ENCODE results near the gene SYTL2.
"Not testable (repeated sequence)": the region's sequence is repeated elsewhere in the genome, so short reads cannot be mapped to it uniquely, and the experiment has no call there.

Gene SYTL2

GRCh38 chr11:85843929-85844328, 33.0 kb upstream of the SYTL2 start:
- ChIA-PET POLR2A (no interaction called here), CTCF (no interaction called here)
- no peak for DNase-seq
- Histone ChIP-seq H3K4me3 (ENCODE audit: control insufficient read depth in 1 of 7, extremely low read depth in 1 of 7, insufficient read depth in 4 of 7, low read depth in 2 of 7, low read length in 6 of 7) (no peak overlapping the region), H3K9me3 (ENCODE audit: control extremely low read depth in 1 of 5, control insufficient read depth in 4 of 5, insufficient read depth in 2 of 5, low read depth in 1 of 5, low read length in 4 of 5) (peaks cover 0 to 2% (median 0%) of the 10 kb centered on the region in 5 experiments), H3K36me3 (ENCODE audit: control insufficient read depth in 4 of 4, insufficient read depth in 4 of 4, low read length in 3 of 4) (no peaks in the 10 kb centered on the region), H3K27me3 (replicated peaks in 2 of 5; ENCODE audit: control insufficient read depth in 4 of 5, insufficient read depth in 5 of 5, low read length in 4 of 5) (no peaks in the 10 kb centered on the region), H3K27ac (ENCODE audit: insufficient read depth in 1 of 2, low read depth in 1 of 2, low read length in 2 of 2, poor library complexity in 1 of 2, severe bottlenecking in 2 of 2) (no peak overlapping the region), H3K4me1 (ENCODE audit: control extremely low read depth in 1 of 4, control insufficient read depth in 4 of 4, insufficient read depth in 4 of 4, low read length in 3 of 4) (no peaks in the 10 kb centered on the region)
- WGBS (ENCODE audit: insufficient coverage) = 100% methylated on average over 1 of the region's 3 CpGs

DNA sequence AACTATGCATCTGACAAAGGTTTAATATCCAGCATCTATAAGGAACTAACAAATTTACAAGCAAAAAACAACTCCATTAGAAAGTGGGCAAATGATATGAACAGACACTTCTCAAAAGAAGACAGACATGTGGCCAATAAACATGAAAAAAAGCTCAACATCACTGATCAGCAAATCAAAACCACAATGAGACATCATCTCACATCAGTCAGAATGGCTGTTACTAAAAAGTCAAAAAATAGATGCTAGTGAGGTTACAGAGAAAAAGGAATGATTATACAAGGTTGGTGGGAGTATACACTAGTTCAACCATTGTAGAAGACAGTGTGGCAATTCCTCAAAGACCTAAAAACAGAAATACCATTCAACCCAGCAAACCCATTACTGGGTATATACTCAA, 30.0 kb upstream of the SYTL2 start:
- H3K4me3 ChIP-seq (ENCODE audit: control insufficient read depth in 1 of 7, extremely low read depth in 1 of 7, insufficient read depth in 4 of 7, low read depth in 2 of 7, low read length in 6 of 7); H3K27me3 ChIP-seq (replicated peaks in 2 of 5; ENCODE audit: control insufficient read depth in 4 of 5, insufficient read depth in 5 of 5, low read length in 4 of 5); POLR2A ChIA-PET; H3K9me3 ChIP-seq (ENCODE audit: control extremely low read depth in 1 of 5, control insufficient read depth in 4 of 5, insufficient read depth in 2 of 5, low read depth in 1 of 5, low read length in 4 of 5); H3K4me1 ChIP-seq (ENCODE audit: control extremely low read depth in 1 of 4, control insufficient read depth in 4 of 4, insufficient read depth in 4 of 4, low read length in 3 of 4); H3K27ac ChIP-seq (ENCODE audit: insufficient read depth in 1 of 2, low read depth in 1 of 2, low read length in 2 of 2, poor library complexity in 1 of 2, severe bottlenecking in 2 of 2); H3K36me3 ChIP-seq (ENCODE audit: control insufficient read depth in 4 of 4, insufficient read depth in 4 of 4, low read length in 3 of 4); DNase-seq: not testable (repeated sequence)
- CTCF ChIA-PET = interaction anchor here (0.9 to 1.3 kb wide), 2 partner anchors 10 to 30 kb away, joined by 3 to 4 read pairs; partner anchors contain the start of gene SYTL2

DNA sequence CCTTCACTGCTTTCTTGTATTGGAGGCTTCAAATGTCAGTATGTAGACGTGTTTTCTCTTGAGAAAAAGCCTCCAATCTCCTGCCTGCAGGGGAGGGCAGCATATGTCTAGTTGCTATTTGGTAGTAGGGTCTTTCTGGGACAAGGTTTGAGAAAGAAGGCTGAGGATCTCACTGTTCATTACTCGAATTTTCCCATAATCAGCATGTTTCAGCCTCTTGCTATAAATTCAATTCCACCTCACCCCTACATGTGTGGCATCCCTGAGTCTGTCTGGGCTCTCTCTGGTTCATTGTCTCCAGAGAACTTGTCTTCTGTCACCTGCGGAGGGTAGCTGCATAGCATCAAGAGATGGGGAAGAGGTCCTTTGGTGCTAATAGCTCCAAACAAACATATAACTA, 24.8 kb upstream of the SYTL2 start:
- no peak for DNase-seq

GRCh38 chr11:85835263-85835662, 24.3 kb upstream of the SYTL2 start:
- Histone ChIP-seq H3K36me3 (ENCODE audit: control insufficient read depth in 4 of 4, insufficient read depth in 4 of 4, low read length in 3 of 4) (peaks cover 0 to 4% (median 0%) of the 10 kb centered on the region in 4 experiments), H3K27ac (ENCODE audit: insufficient read depth in 1 of 2, low read depth in 1 of 2, low read length in 2 of 2, poor library complexity in 1 of 2, severe bottlenecking in 2 of 2) (no peak overlapping the region), H3K4me1 (ENCODE audit: control extremely low read depth in 1 of 4, control insufficient read depth in 4 of 4, insufficient read depth in 4 of 4, low read length in 3 of 4) (no peaks in the 10 kb centered on the region), H3K9me3 (ENCODE audit: control extremely low read depth in 1 of 5, control insufficient read depth in 4 of 5, insufficient read depth in 2 of 5, low read depth in 1 of 5, low read length in 4 of 5) (peaks cover 0 to 17% (median 0%) of the 10 kb centered on the region in 5 experiments), H3K27me3 (replicated peaks in 2 of 5; ENCODE audit: control insufficient read depth in 4 of 5, insufficient read depth in 5 of 5, low read length in 4 of 5) (no peaks in the 10 kb centered on the region), H3K4me3 (ENCODE audit: control insufficient read depth in 1 of 7, extremely low read depth in 1 of 7, insufficient read depth in 4 of 7, low read depth in 2 of 7, low read length in 6 of 7) (no peak overlapping the region)
- POLR2A ChIA-PET = no interaction called here
- no CpG with 5 or more reads among the region's 1 CpG for WGBS (ENCODE audit: insufficient coverage)
- CTCF ChIA-PET = no interaction called here
- no peak for DNase-seq

More for the DNA sequence above, 24.8 kb upstream of the SYTL2 start:
- H3K36me3 ChIP-seq (ENCODE audit: control insufficient read depth in 4 of 4, insufficient read depth in 4 of 4, low read length in 3 of 4) = peaks cover 0 to 4% (median 0%) of the 10 kb centered on the region in 4 experiments
- no peaks in the 10 kb centered on the region for H3K4me1 ChIP-seq (ENCODE audit: control extremely low read depth in 1 of 4, control insufficient read depth in 4 of 4, insufficient read depth in 4 of 4, low read length in 3 of 4)
- H3K4me3 ChIP-seq (ENCODE audit: control insufficient read depth in 1 of 7, extremely low read depth in 1 of 7, insufficient read depth in 4 of 7, low read depth in 2 of 7, low read length in 6 of 7) = no peak overlapping the region
- H3K27ac ChIP-seq (ENCODE audit: insufficient read depth in 1 of 2, low read depth in 1 of 2, low read length in 2 of 2, poor library complexity in 1 of 2, severe bottlenecking in 2 of 2) = no peak overlapping the region
- CTCF ChIA-PET = no interaction called here
- POLR2A ChIA-PET = no interaction called here
- 100% methylated on average over 2 of the region's 3 CpGs for WGBS (ENCODE audit: insufficient coverage)
- H3K27me3 ChIP-seq (replicated peaks in 2 of 5; ENCODE audit: control insufficient read depth in 4 of 5, insufficient read depth in 5 of 5, low read length in 4 of 5) = no peaks in the 10 kb centered on the region
- peaks cover 0 to 17% (median 0%) of the 10 kb centered on the region in 5 experiments for H3K9me3 ChIP-seq (ENCODE audit: control extremely low read depth in 1 of 5, control insufficient read depth in 4 of 5, insufficient read depth in 2 of 5, low read depth in 1 of 5, low read length in 4 of 5)

GRCh38 chr11:85831050-85831449, 20.1 kb upstream of the SYTL2 start:
- Histone ChIP-seq H3K4me1 (ENCODE audit: control extremely low read depth in 1 of 4, control insufficient read depth in 4 of 4, insufficient read depth in 4 of 4, low read length in 3 of 4) (peaks cover 0 to 11% (median 4%) of the 10 kb centered on the region in 4 experiments), H3K4me3 (ENCODE audit: control insufficient read depth in 1 of 7, extremely low read depth in 1 of 7, insufficient read depth in 4 of 7, low read depth in 2 of 7, low read length in 6 of 7) (no peak overlapping the region), H3K27ac (ENCODE audit: insufficient read depth in 1 of 2, low read depth in 1 of 2, low read length in 2 of 2, poor library complexity in 1 of 2, severe bottlenecking in 2 of 2) (no peak overlapping the region), H3K9me3 (ENCODE audit: control extremely low read depth in 1 of 5, control insufficient read depth in 4 of 5, insufficient read depth in 2 of 5, low read depth in 1 of 5, low read length in 4 of 5) (peaks cover 0 to 14% (median 0%) of the 10 kb centered on the region in 5 experiments), H3K27me3 (replicated peaks in 2 of 5; ENCODE audit: control insufficient read depth in 4 of 5, insufficient read depth in 5 of 5, low read length in 4 of 5) (no peaks in the 10 kb centered on the region), H3K36me3 (ENCODE audit: control insufficient read depth in 4 of 4, insufficient read depth in 4 of 4, low read length in 3 of 4) (peaks cover 0 to 4% (median 0%) of the 10 kb centered on the region in 4 experiments)
- POLR2A ChIA-PET = no interaction called here
- CTCF ChIA-PET = interaction anchor here (0.8 kb wide), 1 partner anchor 10 kb away, joined by 3 read pairs; no protein-coding TSS in a partner anchor
- DNase-seq = no peak

DNA sequence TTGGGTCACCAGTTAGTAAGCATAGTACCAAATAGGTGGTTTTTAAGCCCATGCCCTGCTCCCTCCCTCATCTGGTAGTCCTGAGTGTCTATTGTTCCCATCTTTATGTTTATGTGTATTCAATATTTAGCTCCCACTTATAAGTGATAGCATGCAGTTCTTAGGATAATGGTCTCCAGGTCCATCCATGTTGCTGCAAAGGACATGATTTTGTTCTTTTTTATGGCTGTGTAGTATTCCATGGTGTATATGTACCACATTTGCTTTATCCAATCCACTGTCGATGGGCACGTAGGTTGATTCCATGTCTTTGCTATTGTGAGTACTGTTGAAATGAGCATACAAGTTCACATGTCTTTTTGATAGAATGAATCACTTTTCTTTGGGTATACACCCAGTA, 18.2 kb upstream of the SYTL2 start:
- Histone ChIP-seq H3K4me3 (ENCODE audit: control insufficient read depth in 1 of 7, extremely low read depth in 1 of 7, insufficient read depth in 4 of 7, low read depth in 2 of 7, low read length in 6 of 7) (no peak overlapping the region), H3K27me3 (replicated peaks in 2 of 5; ENCODE audit: control insufficient read depth in 4 of 5, insufficient read depth in 5 of 5, low read length in 4 of 5) (no peaks in the 10 kb centered on the region), H3K4me1 (ENCODE audit: control extremely low read depth in 1 of 4, control insufficient read depth in 4 of 4, insufficient read depth in 4 of 4, low read length in 3 of 4) (peaks cover 0 to 13% (median 6%) of the 10 kb centered on the region in 4 experiments), H3K9me3 (ENCODE audit: control extremely low read depth in 1 of 5, control insufficient read depth in 4 of 5, insufficient read depth in 2 of 5, low read depth in 1 of 5, low read length in 4 of 5) (no peaks in the 10 kb centered on the region), H3K27ac (ENCODE audit: insufficient read depth in 1 of 2, low read depth in 1 of 2, low read length in 2 of 2, poor library complexity in 1 of 2, severe bottlenecking in 2 of 2) (no peak overlapping the region), H3K36me3 (ENCODE audit: control insufficient read depth in 4 of 4, insufficient read depth in 4 of 4, low read length in 3 of 4) (no peaks in the 10 kb centered on the region)
- CTCF ChIA-PET = no interaction called here
- POLR2A ChIA-PET = no interaction called here
- WGBS (ENCODE audit: insufficient coverage) = no CpG with 5 or more reads among the region's 2 CpGs
- no peak for DNase-seq

DNA sequence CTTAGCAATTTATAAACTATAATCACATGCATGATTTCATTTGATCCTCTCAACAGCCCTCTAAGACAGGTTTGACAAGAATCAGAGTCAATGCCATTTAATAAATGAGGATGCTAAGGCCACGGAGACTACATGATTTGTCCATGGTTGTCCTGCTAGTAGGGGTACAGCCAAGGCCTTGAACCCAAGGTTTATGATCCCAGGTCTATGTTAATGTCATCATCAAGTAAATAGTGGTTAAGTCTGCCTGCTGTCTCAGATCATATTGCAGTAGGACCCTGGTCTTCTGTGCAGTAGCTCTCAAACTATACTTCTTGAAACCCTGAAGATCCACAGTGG, 17.7 kb upstream of the SYTL2 start:
- POLR2A ChIA-PET = interaction anchor here (0.6 kb wide), 1 partner anchor 79 kb away, joined by 3 read pairs; no protein-coding TSS in a partner anchor
- CTCF ChIA-PET = no interaction called here
- no peak overlapping the region for H3K4me3 ChIP-seq (ENCODE audit: control insufficient read depth in 1 of 7, extremely low read depth in 1 of 7, insufficient read depth in 4 of 7, low read depth in 2 of 7, low read length in 6 of 7)
- no peaks in the 10 kb centered on the region for H3K27me3 ChIP-seq (replicated peaks in 2 of 5; ENCODE audit: control insufficient read depth in 4 of 5, insufficient read depth in 5 of 5, low read length in 4 of 5)
- no peaks in the 10 kb centered on the region for H3K36me3 ChIP-seq (ENCODE audit: control insufficient read depth in 4 of 4, insufficient read depth in 4 of 4, low read length in 3 of 4)
- H3K27ac ChIP-seq (ENCODE audit: insufficient read depth in 1 of 2, low read depth in 1 of 2, low read length in 2 of 2, poor library complexity in 1 of 2, severe bottlenecking in 2 of 2) = no peak overlapping the region
- H3K4me1 ChIP-seq (ENCODE audit: control extremely low read depth in 1 of 4, control insufficient read depth in 4 of 4, insufficient read depth in 4 of 4, low read length in 3 of 4) = peaks cover 0 to 18% (median 9%) of the 10 kb centered on the region in 4 experiments
- no peaks in the 10 kb centered on the region for H3K9me3 ChIP-seq (ENCODE audit: control extremely low read depth in 1 of 5, control insufficient read depth in 4 of 5, insufficient read depth in 2 of 5, low read depth in 1 of 5, low read length in 4 of 5)
- WGBS (ENCODE audit: insufficient coverage) = 100% methylated on average over 1 of the region's 1 CpG
- no peak for DNase-seq

Data from common myeloid progenitor, CD34-positive (primary cell).